K562 (cell line): ENCODE data around the gene PPP1CA. TPM values are rescaled to one million over a fixed set of nuclear protein-coding genes. Genes with fewer than 3 reads are reported as not detected.

Source experiments
- CBX2 ChIP-seq: fragments of 200-600 bp; sonication (generic); IDR thresholded peaks from one replicate; pipeline ENCODE4 v1.6.1; 2012; ENCODE audit warnings: mild to moderate bottlenecking, low read length, inconsistent platforms; ENCODE audit not compliant: insufficient read depth, poor library complexity, severe bottlenecking
- CHD2 ChIP-seq: IDR thresholded peaks from 2 replicates; pipeline ENCODE4 v1.6.1; 2011; ENCODE audit warnings: low read depth, low read length
- CREB1 ChIP-seq, 2 experiments: sonication (generic) in 1 of 2; formaldehyde crosslinking in 1 of 2; IDR thresholded peaks; 2 replicates each; pipeline versions ENCODE4 v1.6.1 to v1.8.0; 2012 to 2022; ENCODE audit warnings: inconsistent platforms in 1 of 2, mild to moderate bottlenecking in 1 of 2, missing genetic modification reagents in 1 of 2, moderate library complexity in 1 of 2
- FOXK2 ChIP-seq, 2 experiments: fragments of 450-650 bp; IDR thresholded peaks in 1 of 2; conservative IDR thresholded peaks in 1 of 2; 2 replicates each; pipeline ENCODE4 v1.6.1; 2016; ENCODE audit warnings: low read depth in 2 of 2, mild to moderate bottlenecking in 1 of 2
- GTF3C2 ChIP-seq: IDR thresholded peaks from 3 replicates; pipeline ENCODE4 v1.6.1; 2011; ENCODE audit warnings: borderline replicate concordance, mild to moderate bottlenecking, moderate library complexity; ENCODE audit not compliant: insufficient read length; ENCODE audit errors: extremely low read depth
- LCOR ChIP-seq: sonication (generic); formaldehyde crosslinking; IDR thresholded peaks from 2 replicates; pipeline ENCODE4 v1.8.0; 2022; ENCODE audit warnings: mild to moderate bottlenecking, missing genetic modification reagents
- MYNN ChIP-seq, 2 experiments: sonication (generic); formaldehyde crosslinking in 1 of 2; IDR thresholded peaks; 2 replicates each; pipeline versions ENCODE4 v1.5.0 to v1.6.1; 2016 to 2020; ENCODE audit warnings: antibody characterized with exemption in 1 of 2, missing genetic modification reagents in 1 of 2
- NCOA2 ChIP-seq, 2 experiments: fragments of 450-650 bp; IDR thresholded peaks; 2 replicates each; pipeline ENCODE4 v1.6.1; 2018; ENCODE audit warnings: mild to moderate bottlenecking in 2 of 2, moderate library complexity in 1 of 2; ENCODE audit not compliant: partially characterized antibody in 2 of 2
- NFIC ChIP-seq: fragments of 450-650 bp; IDR thresholded peaks from 2 replicates; pipeline ENCODE4 v1.6.1; 2017; ENCODE audit warnings: mild to moderate bottlenecking, inconsistent platforms
- NR2C2 ChIP-seq, 2 experiments: fragments of 200-800 bp in 1 of 2; sonication (Bioruptor generic) in 1 of 2; sonication (generic) in 1 of 2; formaldehyde crosslinking in 1 of 2; IDR thresholded peaks; 2 replicates each; pipeline versions ENCODE4 v1.6.1 to v1.8.0; 2016 to 2022; ENCODE audit warnings: mild to moderate bottlenecking in 1 of 2, missing compliant biosample characterization in 1 of 2, missing genetic modification characterization in 1 of 2, missing genetic modification reagents in 1 of 2
- PML ChIP-seq: IDR thresholded peaks from 2 replicates; pipeline ENCODE4 v1.6.1; 2012; ENCODE audit warnings: low read length, inconsistent platforms
- RBM15 ChIP-seq: fragments of 200-400 bp; formaldehyde crosslinking; IDR thresholded peaks from 2 replicates; pipeline ENCODE4 v1.6.1; 2018; ENCODE audit warnings: mild to moderate bottlenecking, low read length, moderate library complexity; ENCODE audit not compliant: insufficient read depth
- SIN3B ChIP-seq: fragments of 450-650 bp; IDR thresholded peaks from 2 replicates; pipeline ENCODE4 v1.6.1; 2017; ENCODE audit warnings: low read depth, mild to moderate bottlenecking, moderate library complexity
- SMARCE1 ChIP-seq: fragments of 450-650 bp; IDR thresholded peaks from 2 replicates; pipeline ENCODE4 v1.7.1; 2016; ENCODE audit warnings: mild to moderate bottlenecking
- WHSC1 ChIP-seq: IDR thresholded peaks from one replicate; pipeline ENCODE4 v1.6.1; 2012; ENCODE audit warnings: low read length, control low read depth, inconsistent platforms
- ZC3H8 ChIP-seq: fragments of 450-650 bp; IDR thresholded peaks from 2 replicates; pipeline ENCODE4 v1.6.1; 2017
- ZFX ChIP-seq: sonication (generic); formaldehyde crosslinking; IDR thresholded peaks from 2 replicates; pipeline ENCODE4 v1.8.0; 2022; ENCODE audit warnings: mild to moderate bottlenecking, missing genetic modification reagents, moderate library complexity
- ZNF121 ChIP-seq: sonication (generic); formaldehyde crosslinking; conservative IDR thresholded peaks from 2 replicates; pipeline ENCODE4 v1.8.0; 2022; ENCODE audit warnings: missing genetic modification reagents
- ZNF146 ChIP-seq: IDR thresholded peaks from one replicate; pipeline ENCODE4 v1.6.1; 2018; ENCODE audit warnings: missing compliant biosample characterization; ENCODE audit not compliant: unreplicated experiment
- ZNF75A ChIP-seq: fragments of 450-650 bp; formaldehyde crosslinking; IDR thresholded peaks from 2 replicates; pipeline ENCODE4 v1.4.0; 2020; ENCODE audit warnings: mild to moderate bottlenecking
- polyA plus RNA-seq, 8 experiments: library from polyadenylated mRNA; depleted of rRNA in 4 of 8; stranded (reverse) in 5 of 8; unstranded in 3 of 8; fragments of >200 nt; fragmentation: Nextera tagmentation in 2 of 8; fragmentation: Illumina TruSeq in 1 of 8; extraction: Ambion mirVana in 2 of 8; extraction: Trizol in 1 of 8; gene quantifications; 2 replicates each; pipeline versions ENCODE4 v1.2.1 to v1.2.3, GENCODE V29; 2011 to 2014; ENCODE audit warnings: inconsistent platforms in 1 of 8, missing spikeins in 1 of 8
- total RNA-seq, 7 experiments: library from RNA; depleted of rRNA in 6 of 7; stranded (reverse); fragments of >200 nt in 6 of 7; fragmentation: Illumina TruSeq in 2 of 7; extraction: Trizol in 2 of 7; gene quantifications; 2 replicates each; pipeline versions ENCODE4 v1.2.1 to v1.2.3, GENCODE V29; 2011 to 2021; ENCODE audit warnings: low replicate concordance in 1 of 7
- TF ChIP-seq, protein P1 (sequence below): sonication (generic); formaldehyde crosslinking; IDR thresholded peaks from 2 replicates; pipeline ENCODE4 v1.8.1; 2023; ENCODE audit warnings: missing genetic modification reagents, mild to moderate bottlenecking, borderline replicate concordance

PPP1CA gene
- total and polyA plus RNA-seq, 9 of the 15 experiments (the other 6 are each of a cell fraction or from before 2014, with no cell fraction given), result 18.2 to 242 (median 188) TPM

DNA sequence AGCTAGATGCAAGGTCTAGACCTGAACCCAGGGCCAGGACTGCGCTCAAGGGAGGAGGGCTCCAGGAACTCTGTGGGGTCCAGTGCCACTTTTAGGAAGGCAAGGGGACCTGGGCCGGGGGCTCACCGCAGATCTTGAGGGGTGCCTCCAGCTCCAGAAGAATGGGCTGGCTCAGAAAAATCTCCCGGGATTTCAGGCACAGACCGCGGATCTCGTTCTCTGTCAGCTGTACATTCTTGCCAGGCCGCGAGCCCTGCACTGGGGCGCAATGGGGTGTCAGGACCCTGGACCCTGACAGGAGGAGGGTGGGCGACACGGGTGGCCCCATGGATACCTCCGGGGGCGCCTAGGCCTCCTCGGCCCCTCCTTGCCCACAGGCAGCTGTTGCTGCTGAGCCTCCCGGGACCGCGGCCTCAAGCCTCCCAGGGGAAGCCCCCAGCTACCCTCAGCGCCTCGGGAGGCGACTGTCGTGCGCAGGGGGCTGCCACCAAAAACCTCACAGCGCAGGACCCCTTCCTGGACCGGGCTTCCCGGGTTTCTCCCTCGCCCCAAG, 640 bp downstream of the PPP1CA start (continued):
- TF ChIP-seq ZNF146 (CRISPR knock-in tag) (no peak), ZC3H8 (no peak), PML (no peak), ZNF75A (CRISPR knock-in tag) (no peak), CHD2 (peak; percentile 26; the same call in 1 of the 2 replicates), WHSC1 (no peak), NCOA2 (IDR thresholded peaks at IDR 0.05; ENCODE audit: partially characterized antibody in 2 of 2) (no peak), FOXK2 (conservative IDR thresholded peaks at IDR 0.05 in 1 of 2, IDR thresholded peaks at IDR 0.05 in 1 of 2; ENCODE audit: low read depth in 2 of 2) (no peak), NR2C2 (CRISPR knock-in tag; IDR thresholded peaks at IDR 0.05) (0 out of 2 replicates have a peak, but pooled peaks have one; percentile 34), NR2C2 (tag; IDR thresholded peaks at IDR 0.05) (no peak), NFIC (no peak), ZNF121 (no peak), SMARCE1 (0 out of 2 replicates have a peak, but pooled peaks have one; percentile 20), RBM15 (no peak), SIN3B (no peak), ZFX (no peak; the same call in 1 of the 2 replicates), CREB1 (IDR thresholded peaks at IDR 0.05) (no peak), CREB1 (CRISPR knock-in tag; IDR thresholded peaks at IDR 0.05) (no peak), CBX2 (no peak), GTF3C2 (no peak), LCOR (CRISPR knock-in tag) (no peak), MYNN (IDR thresholded peaks at IDR 0.05) (no peak), MYNN (CRISPR knock-in tag; IDR thresholded peaks at IDR 0.05) (no peak)
- TF ChIP-seq, protein P1, sequence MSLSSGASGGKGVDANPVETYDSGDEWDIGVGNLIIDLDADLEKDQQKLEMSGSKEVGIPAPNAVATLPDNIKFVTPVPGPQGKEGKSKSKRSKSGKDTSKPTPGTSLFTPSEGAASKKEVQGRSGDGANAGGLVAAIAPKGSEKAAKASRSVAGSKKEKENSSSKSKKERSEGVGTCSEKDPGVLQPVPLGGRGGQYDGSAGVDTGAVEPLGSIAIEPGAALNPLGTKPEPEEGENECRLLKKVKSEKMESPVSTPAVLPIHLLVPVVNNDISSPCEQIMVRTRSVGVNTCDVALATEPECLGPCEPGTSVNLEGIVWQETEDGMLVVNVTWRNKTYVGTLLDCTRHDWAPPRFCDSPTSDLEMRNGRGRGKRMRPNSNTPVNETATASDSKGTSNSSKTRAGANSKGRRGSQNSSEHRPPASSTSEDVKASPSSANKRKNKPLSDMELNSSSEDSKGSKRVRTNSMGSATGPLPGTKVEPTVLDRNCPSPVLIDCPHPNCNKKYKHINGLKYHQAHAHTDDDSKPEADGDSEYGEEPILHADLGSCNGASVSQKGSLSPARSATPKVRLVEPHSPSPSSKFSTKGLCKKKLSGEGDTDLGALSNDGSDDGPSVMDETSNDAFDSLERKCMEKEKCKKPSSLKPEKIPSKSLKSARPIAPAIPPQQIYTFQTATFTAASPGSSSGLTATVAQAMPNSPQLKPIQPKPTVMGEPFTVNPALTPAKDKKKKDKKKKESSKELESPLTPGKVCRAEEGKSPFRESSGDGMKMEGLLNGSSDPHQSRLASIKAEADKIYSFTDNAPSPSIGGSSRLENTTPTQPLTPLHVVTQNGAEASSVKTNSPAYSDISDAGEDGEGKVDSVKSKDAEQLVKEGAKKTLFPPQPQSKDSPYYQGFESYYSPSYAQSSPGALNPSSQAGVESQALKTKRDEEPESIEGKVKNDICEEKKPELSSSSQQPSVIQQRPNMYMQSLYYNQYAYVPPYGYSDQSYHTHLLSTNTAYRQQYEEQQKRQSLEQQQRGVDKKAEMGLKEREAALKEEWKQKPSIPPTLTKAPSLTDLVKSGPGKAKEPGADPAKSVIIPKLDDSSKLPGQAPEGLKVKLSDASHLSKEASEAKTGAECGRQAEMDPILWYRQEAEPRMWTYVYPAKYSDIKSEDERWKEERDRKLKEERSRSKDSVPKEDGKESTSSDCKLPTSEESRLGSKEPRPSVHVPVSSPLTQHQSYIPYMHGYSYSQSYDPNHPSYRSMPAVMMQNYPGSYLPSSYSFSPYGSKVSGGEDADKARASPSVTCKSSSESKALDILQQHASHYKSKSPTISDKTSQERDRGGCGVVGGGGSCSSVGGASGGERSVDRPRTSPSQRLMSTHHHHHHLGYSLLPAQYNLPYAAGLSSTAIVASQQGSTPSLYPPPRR (CRISPR knock-in tag), result 0 out of 2 replicates have a peak, but pooled peaks have one; percentile 37
